GM15510 (cell line): ENCODE results near the gene PARVB.

Experiments used
- POLR2A ChIP-seq: IDR thresholded peaks from 3 replicates; pipeline ENCODE4 v1.6.1; 2011; ENCODE audit warnings: borderline replicate concordance; ENCODE audit not compliant: insufficient read length; ENCODE audit errors: extremely low read depth

PARVB gene

DNA sequence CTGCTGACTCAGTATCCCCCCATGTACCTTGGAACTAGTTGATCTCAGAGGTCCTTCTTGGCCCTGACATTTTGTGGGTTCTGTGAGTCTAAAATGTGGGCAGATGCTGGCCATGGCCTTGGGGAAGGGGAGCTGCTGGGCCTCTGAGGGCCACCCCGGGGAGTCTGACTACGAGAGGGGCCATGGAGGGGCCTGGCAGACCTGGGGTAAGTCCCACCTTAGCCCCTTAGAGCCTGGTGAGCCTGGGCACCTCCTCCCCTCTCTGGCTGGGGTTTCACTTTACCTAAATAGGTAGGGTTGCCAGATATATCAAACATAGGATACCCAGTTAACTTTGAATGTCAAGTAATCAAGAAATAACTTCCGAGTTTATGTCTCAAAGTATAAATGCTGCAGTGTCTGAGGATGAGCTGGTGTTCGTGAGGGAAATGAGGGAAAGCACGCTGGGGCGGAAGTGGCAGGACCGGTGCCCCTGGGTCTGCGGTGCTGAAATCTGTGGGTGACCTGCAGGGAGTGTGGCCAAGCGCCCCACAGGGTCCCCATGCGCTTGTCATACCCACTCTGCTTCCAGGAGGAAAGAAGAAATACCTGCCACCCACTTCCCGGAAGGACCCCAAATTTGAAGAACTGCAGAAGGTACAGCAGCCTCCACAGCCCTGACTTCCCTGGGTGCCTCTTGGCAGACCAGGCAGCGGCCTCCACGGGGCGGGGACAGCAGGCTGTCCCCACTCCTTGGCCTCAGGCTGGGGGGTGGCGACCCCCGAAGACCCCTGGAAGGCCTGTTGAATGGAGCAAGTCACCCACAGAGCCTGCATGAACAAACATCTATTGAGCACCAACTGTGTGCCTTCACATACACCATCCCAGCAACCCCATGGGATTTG, 161.4 kb downstream of the PARVB start:
- TF ChIP-seq POLR2A, result no peak

GRCh38 chr22:44186121-44186510, 162.0 kb downstream of the PARVB start:
- TF ChIP-seq POLR2A, result no peak

- no peak for TF ChIP-seq POLR2A
These were observed 162.6 kb downstream of the PARVB start for GRCh38 chr22:44186737-44187136.

DNA sequence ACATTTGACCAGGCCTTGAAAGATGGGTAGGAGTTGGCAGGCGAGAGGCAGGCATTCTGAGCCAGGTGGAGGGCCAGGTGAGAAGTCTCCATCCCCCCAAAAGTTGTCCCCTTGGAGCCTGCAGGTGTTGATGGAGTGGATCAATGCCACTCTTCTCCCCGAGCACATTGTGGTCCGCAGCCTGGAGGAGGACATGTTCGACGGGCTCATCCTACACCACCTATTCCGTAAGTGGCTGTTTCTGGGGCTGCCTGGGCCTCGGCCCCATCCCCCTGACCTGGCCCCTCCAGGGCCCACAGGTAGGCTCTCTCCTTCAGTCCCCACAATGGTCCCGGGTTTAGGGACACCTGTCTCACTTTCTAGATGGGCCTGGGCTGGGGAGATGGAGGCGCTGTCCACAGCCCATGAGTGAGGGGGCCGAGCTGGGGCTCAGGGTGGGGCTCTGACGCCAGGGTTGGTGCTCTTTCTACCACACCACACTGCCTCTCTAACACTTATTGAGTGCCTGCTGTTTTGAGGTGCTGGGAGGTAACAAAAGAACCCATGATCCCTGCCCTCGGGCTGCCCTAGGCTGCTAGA, 163.6 kb downstream of the PARVB start:
- no peak for TF ChIP-seq POLR2A

GRCh38 chr22:44188316-44188715, 164.2 kb downstream of the PARVB start:
- no peak for TF ChIP-seq POLR2A

DNA sequence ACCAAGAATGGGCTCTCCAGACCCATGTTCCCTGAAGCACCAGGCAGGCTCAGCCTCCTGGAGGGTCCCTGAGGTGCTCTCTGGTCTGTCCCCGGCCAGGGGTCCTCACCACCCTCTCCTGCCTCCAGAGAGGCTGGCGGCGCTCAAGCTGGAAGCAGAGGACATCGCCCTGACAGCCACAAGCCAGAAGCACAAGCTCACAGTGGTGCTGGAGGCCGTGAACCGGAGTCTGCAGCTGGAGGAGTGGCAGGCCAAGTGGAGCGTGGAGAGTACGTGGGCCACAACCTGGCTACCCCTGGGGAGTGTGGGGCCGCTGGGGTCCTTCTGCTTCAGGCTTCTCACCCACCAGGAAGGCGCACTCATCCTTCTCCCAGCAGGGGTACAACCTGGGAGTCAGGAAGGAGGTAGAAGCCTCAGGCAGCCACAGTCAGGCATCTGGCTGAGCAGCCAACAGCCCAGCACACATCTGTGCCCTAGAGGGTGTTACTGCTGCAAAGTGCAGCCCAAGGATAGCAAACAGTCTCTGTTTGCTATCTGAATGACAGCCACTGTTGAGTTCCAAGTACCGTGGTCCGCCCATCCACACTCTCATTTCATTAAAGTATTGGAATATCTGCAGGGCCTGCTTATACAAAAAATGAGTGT, 165.0 kb downstream of the PARVB start:
- TF ChIP-seq POLR2A, result no peak

- TF ChIP-seq POLR2A, result no peak
These were observed 166.4 kb downstream of the PARVB start for GRCh38 chr22:44190381-44190976.

DNA sequence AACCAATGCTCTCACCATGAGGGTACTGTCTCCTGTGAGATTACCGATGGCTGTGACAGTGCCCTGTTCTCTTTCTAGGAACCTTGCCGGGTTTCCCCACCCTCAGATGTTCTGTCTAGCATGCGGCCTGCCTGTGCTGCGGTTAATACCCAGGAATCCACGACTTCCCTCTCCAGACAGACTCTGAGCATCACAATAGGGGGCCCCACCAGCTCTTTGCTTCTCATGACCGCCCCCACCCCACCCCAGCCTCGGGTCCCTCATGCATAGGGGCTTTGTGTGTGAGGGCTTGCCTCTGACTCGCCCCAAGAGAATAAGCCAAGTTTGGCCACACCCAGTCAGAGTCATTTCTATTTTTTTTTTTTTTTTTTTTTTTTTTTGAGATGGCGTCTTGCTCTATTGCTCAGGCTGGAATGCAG, 166.9 kb downstream of the PARVB start:
- TF ChIP-seq POLR2A, result no peak

DNA sequence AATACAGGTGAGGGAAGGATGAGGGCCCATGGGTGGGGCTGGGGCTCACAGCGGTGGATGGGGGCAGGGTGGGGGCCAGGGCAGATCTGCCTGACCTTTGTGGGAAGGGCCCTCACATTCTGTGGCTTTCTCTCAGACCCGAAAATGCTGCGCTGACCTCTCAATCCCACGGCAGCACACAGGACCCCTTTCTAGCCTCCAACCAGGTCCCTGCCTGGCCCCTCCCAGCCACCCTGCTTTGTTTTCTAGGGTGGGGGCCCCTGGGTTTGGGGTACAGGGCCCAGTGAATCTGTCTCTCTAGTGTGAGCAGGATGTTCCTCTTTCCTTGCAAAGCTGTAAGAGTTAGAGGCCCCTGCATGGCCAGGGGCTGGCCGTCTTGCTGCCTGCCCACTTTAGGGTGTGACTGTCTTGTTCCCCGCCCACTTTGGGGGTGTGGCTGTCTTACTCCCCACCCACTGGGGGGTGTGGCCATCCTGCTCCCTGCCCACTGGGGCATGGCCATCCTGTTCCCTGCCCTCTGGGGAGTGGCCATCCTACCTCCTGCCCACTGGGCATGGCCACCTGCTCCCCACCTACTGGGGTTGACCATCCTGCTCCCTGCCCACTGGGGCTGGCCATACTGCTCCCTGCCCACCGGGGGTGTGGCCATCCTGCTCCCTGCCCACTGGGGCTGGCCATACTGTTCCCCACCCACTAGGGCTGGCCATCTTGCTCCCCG, 168.2 kb downstream of the PARVB start:
- TF ChIP-seq POLR2A, result no peak

GRCh38 chr22:44192816-44193534, 168.9 kb downstream of the PARVB start:
- TF ChIP-seq POLR2A, result no peak

DNA sequence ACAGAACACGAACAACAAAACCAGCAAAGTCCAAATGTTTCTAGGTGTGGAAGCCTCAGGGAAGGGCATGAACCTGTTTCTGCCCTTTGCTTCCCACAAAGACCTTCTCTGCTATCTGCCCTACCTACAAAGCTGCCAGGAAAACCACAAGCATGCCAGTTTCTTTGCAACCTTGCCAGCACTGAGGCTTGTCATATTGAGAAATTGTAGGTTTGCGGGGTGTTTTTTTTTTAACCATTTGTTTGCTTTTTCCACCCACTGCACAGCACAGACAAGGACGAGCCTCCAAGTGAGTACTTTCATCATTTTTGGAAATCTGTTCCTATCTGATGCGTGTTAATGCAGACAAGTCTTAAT, 169.4 kb downstream of the PARVB start:
- no peak for TF ChIP-seq POLR2A

DNA sequence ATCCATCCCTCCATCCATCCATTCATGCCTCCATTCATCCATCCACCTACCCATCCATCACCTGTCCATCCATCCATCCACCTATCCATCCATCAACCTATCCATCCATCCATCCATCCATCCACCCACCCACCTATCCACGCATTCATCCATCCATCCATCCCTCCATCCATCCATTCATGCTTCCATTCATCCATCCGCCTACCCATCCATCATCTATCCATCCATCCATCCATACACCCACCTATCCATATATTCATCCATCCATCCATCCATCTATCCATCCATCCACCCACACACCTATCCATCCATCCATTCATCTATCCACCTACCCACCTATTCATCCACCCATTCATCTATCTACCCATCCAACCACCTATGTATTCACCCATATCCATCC, 170.5 kb downstream of the PARVB start:
- TF ChIP-seq POLR2A, result no peak

DNA sequence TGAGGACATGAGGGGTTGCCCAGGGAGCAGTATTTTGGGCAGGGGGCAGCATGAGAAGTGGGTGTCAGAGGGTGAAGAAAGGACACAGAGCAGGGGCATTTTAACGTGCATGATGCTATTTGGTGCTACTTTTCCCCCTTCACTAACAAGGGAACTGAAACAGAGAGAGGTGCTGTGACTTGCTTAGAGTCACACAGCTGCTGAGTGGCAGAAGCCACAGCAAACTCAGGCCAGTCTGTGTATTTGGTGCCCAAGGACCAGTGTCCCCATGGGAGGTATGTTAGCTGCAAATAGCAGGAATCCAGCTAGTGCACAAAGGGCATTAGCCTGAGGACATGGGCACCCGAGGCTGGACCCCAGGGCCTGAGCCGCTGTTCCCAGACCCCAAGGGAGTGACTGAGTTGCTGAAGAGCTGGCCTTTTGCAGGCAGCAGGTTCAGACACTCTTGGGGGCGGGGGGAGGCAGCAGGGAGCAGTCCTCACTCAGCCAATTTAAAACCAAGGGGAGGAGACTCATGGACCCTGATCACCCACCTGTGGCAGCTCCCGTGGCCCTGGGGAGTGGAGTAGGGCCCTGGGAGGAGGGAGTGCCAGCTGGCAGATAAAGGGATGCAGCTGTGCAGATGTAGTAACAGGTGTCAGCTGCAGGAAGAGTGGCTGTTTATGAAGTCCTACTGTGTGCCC, 171.2 kb downstream of the PARVB start:
- TF ChIP-seq POLR2A, result no peak

- TF ChIP-seq POLR2A, result no peak
These were observed 172.1 kb downstream of the PARVB start for GRCh38 chr22:44196241-44196640.
